ENCODE measurements around the gene SPCS3.
"Not testable (repeated sequence)": the region's sequence is repeated elsewhere in the genome, so short reads cannot be mapped to it uniquely, and the experiment has no call there.

Gene SPCS3

DNA sequence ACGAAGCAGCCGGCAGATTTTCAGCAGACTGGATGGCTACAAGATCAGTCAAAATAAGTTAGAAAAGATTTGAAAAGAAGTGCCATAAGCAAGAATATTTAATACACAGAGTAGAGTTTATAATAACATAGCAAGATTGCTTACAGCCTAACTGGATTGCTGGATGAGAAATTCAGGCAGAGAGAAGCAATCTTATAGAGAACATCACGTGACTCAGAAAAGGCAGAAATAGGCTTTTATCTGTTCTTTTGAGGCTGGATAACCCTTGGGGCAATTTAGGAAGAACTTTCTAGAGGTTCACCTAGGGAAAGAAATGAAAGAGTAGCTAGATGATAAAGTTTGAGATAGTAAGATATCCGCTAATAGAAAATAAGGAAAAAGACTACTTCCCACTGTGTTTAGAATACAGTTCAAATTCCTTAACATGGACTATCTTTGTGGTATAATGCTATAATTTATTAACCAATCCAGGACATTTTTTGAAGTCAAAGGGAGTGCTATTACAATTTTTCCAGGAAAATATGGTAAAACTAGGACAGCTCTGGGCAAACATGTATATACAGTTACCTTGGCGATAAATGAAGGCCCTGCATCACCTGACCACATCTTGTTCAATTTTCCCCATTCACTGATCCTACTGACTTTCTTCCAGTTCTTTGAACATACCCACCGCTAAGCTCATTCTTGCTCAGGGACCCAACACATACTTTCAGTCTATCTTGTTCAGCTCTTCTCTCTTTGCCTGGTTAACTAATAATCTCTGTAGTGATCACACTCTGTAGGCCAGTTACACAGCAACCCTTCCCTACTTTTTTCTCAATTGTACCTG is 12.7 kb upstream of the SPCS3 start:
- DNase-seq (ENCODE audit: low spot score): no peak

DNA sequence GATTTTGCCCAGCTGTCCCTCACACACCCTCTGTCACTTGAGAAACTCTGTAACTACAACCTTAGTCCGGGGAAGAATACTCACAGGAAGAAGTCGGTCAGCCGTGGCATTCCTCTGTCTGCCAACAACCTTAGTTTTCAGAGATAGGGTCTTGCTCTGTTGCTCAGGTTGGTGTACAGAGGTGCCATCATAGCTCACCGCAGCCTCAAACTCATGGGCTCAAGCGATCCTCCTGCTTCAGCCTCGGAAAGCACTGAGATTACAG is 12.2 kb upstream of the SPCS3 start:
- no peak for DNase-seq (ENCODE audit: low spot score)

DNA sequence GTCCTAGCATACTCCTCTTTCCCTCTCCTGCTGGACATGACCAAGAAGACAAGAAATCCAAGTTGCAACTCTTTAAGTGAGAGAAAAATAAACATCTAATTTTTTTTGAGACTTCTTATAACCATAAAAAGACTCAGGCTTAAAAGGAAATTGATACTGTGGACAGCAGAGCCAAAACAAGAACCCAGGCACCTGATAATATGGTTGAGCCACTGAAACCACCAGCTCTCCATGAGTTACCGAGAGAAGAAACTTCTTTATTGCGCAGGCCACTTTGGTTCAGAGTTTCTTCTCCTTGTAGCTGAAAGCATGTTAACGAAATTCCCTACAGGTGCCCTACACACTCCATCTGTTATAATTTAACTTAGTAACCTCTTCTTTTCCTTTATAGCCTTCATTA is 11.3 kb upstream of the SPCS3 start:
- no peak for DNase-seq (ENCODE audit: low spot score)

DNA sequence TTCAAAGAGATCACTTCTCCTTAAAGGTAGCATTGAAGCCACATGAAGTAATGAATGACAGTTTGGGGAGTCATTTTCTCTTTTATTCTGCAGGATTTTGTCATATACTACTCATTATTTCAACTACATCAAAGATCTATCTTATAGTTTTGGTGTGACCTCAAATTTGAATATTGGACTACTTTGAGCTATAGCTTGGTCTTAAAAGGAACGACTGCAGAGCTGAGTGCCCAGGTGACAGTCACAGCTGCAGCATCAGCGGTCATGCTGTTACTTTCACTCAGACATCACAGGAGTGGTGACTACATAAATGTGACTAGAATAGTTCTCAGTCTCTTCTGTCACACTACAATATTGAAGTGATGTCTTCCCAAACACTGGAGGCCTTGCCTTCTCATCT is 10.7 kb upstream of the SPCS3 start:
- no peak for DNase-seq (ENCODE audit: low spot score)

DNA sequence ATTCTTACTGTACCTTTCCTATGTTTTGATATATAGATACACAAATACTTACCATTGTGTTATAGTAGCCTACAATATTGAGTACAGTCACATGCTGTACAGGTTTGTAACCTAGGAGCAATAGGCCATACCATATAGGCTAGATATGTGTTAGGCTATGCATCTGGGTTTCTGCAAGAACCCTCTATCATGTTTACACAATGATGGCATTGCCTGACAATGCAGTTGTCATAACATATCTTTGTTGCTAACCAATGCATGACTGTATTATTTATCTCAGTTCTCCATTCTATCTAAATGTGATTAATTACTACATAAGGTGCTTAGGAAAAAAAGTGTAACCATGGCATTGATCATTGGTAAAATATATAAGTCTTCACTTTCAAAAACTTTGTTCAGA is 10.0 kb upstream of the SPCS3 start:
- DNase-seq (ENCODE audit: low spot score): no peak

DNA sequence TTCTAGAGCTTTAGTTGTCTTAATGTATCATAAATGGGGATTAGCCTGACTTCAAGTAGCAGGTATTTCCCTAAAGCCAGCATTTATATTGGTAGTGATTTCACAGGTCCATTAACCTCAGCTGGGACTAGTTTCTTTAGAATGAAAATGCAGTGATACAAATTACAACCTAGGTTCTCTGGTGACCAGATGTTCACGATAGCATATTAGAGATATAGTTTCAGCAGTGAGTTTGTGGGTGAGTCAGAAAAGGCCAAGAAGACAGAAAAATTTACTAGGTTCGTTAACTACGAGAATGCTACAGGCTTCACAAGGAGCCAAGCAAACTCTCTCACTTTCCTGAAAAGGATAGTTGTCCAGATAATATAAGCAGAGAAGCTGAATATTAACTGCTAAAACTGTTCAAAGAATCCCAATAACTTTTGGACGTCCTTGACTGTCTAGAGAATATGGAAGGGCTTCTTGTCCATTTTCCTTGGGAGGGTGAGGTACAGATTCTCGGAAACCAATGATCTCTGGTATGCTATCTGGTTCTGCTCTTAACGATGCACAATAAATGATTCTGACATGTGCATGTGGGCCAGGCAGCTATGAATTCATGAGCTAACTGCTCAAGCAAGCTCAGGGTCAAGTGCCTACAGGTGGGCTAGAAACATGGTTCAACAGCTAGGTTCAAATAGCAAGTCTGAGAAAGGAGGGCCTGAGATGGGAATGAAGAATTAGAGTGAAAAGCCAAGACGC is 6.0 kb upstream of the SPCS3 start:
- DNase-seq (ENCODE audit: low spot score): no peak

DNA sequence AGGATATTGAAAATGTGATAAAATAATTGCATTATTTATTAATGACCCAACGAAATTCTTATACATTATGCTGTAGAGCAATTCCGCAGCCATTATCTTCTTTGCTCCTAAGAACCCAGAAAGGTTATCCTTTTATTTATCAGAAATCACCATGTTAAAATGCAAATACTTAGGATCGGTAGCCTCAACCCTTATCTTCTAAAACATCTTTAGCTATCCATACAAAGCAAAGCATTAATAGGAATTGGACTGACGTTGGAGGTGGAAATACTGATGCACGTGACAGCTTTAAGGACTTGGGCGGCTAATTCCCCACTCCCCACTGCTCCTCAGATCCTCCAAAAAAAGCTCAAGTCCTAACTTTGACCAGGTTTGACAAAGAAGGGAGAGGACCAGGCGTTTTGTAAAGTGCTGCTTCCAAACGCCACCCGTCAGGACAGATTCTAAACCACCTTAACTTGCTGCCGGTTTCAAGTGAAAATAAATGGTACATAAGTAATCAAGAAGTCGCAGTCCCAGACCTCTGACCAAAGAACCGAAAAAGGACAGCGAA is 539 bp upstream of the SPCS3 start:
- no peak for DNase-seq (ENCODE audit: low spot score)

DNA sequence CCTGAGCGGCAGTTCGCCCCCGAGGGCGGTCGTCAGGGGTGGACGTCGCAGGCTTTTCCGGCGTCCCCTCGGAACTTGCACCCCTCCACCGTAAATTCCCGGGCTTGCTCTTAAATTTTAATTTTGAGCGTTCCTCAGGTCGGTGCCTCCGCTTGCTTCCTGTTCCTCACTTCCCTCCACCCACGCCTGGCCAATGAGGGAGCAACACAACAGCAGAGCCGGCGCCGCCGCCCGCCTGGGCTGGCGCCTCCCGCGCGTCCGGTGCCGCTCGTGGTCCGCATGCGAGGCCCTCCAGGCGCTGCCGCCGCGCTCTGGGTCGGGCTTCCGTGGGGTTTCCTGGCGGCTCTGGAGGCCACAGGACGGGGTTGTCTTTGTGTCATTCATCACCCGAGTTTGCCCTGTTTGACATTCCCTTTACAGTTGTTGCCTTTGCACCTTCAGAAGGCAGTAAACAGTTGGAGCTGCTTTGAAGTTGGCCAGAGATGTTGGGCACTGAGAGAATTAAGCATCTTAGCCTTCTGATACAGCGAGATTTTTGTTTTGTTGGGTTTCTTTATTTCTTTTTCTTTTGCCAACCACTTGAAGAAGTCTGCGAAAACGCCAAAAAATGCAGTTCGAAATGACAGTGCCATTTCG is 692 bp downstream of the SPCS3 start:
- peak; percentile 80 for DNase-seq (ENCODE audit: low spot score)

DNA sequence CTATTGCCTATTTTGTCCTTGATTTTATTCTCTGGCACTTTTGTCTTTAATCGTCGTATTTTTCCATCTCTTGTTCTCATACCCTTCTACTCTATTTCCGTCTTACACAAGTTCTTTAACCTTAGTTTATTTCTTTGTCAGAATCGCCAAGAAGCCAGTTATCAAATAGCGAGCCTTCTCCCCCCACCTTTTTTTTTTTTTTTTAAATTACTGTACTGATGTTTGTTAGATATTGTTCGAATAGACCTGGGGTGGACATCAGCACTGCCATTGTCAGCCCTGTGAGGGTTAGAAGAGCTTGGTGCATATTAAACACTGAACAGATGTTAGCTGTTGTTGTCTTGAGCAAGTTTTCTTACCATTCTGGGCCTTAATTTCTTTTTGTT is 1.2 kb downstream of the SPCS3 start:
- no peak for DNase-seq (ENCODE audit: low spot score)

DNA sequence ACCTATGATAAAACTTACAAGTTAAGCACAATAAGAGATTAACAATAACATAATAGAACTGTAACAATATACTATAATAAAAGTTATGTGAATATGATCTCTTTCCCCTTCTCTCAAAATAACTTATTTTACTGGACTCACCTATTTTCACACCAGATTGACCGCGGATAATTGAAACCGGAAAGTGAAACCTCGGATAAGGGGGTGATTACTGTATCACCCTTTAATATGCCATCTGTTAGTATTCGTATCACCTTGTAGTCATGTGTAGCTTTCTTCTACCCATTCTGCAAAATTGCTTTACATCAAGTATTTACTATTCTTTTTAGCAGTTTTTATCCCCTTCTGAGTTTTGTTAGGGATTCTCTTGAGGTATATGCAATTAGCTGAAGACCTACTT is 1.8 kb downstream of the SPCS3 start:
- DNase-seq (ENCODE audit: low spot score): no peak

DNA sequence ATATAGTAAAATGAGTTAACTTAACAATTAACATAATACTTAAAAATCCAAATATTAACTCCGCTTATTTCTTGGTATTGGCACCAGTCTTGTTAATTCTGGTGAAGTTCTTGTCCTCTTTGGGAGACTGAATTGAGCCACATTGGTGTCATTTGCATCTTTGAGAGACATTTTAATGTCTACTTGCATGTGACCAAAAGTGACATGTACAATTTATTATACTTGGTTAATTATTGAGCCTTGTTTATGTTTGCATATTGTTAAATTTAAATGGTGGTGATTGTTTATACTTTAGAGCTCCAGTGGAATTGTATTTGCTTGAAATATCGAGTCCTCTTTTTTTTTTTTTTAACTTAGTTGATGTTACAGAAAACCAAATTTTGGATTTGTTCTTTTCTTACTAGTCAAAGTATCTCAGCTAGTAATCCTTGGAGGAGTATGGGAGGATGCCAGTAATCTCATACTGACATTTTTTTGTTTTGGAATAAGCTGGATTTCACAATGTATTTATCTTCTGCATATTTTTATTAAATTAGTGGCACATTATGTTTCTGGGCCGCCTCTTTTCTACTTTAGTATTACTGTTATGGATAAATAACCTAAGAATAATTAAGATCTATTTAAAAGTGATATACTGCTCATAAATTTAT is 3.9 kb downstream of the SPCS3 start:
- DNase-seq (ENCODE audit: low spot score): no peak

DNA sequence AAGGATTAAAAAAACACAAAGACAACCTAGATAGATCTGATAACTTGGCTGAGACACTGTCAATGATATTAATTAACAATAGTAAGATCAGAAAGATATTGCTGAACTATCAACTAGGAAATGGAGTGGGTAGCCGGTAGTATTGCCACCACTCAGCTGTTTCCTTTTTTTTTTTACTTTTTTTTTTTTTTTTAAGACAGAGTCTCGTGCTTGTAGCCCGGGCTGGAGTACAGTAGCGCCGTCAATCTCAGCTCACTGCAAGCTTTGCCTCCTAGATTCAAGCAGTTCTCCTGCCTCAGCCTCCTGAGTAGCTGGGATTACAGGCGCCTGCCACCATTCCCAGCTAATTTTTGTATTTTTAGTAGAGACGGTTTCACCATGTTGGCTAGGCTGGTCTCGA is 5.1 kb downstream of the SPCS3 start:
- not testable (repeated sequence) for DNase-seq (ENCODE audit: low spot score)

DNA sequence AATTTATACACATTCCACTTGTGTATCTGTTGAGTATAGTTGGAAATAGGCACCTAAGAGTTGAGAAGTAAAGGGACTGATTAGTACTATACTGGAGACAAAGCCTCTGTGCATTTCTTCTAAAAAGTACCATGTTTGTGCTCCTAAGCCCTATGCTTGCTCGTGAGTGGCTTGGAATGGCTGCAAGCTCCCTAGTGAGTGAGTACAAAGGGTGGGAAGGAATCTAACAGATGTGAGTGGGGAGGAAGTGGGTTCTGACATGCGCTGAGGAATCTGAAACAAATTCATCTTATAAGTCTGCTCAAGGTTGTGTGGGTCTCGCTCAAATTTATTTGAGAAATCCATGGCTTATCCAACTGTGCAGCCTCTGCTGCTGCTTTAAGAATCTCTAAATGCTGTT is 13.3 kb downstream of the SPCS3 start:
- DNase-seq (ENCODE audit: low spot score): no peak

DNA sequence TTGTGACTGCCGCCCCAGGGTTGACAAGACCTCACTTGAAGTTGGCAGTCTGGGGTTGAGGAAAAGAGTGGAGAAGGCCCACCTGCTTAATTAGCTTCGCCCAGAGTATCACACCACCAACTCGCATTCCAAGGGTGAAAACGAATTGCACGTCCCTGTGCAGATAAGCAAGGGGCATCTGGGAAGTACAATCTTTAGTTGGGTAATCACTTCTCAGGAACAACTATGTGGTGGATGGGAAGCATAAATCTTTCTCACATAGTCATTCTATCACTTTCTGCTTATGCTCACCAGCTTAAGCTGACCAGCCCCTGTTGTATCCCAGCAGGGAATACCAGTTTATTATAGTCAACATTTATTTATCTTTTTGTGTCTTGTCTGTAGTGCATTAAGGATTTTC is 14.3 kb downstream of the SPCS3 start:
- DNase-seq (ENCODE audit: low spot score): no peak

DNA sequence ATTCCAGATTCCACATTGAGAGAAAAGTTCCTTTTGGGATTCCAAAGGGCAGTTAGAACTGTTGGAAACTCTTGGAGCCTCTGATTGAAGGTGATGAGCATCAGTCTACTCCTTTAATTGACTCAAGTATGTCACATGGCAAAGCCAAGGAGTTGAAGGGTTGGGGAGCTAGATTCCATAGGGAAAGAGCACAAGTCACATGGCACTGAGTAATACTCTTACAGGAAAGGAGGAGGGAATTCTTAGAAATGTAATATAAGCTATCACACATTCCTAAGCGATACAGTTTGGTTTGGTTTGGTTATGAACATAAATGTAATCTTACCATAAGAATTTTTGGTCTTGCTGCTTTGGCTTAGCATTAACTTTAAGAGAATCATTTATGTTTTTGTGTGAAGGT is 15.7 kb downstream of the SPCS3 start:
- DNase-seq (ENCODE audit: low spot score): no peak

DNA sequence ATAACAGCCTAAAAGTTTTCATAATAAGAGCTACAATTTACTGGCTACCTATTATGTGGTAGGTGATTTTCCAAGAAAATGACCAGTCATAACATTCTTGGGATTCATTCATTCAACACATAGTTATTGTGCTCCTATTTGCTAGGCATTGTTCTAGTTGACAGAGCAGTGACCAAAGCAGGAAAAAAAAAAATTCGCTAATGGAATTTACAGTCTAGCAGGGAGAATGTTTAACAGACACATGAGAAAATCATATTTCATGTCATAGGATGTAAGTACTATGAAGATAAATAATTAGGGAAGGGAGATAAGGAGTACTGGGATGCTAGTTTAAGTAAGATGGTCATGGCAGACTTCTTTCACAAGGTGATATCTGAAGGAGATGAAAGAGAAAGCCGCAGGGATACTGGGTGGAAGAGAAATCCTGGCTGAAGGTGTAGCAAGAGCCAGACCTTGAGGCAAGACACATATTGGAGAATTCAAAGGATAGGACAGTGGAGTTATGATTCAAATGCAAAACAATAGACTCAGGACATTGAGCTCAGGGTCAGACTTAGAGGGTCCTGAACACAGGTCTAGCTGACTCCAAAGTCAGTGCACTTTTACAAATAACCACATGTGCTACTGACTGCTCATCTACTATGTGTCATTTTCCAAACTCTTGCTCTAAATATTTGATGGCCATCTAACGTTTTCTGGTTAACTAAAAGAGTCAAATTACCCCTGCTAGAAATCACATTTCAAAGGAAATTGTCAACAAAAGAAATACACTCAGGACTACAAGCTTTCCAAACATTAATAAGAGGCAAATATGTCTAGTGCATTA is 20.4 kb downstream of the SPCS3 start:
- no peak for DNase-seq (ENCODE audit: low spot score)

DNA sequence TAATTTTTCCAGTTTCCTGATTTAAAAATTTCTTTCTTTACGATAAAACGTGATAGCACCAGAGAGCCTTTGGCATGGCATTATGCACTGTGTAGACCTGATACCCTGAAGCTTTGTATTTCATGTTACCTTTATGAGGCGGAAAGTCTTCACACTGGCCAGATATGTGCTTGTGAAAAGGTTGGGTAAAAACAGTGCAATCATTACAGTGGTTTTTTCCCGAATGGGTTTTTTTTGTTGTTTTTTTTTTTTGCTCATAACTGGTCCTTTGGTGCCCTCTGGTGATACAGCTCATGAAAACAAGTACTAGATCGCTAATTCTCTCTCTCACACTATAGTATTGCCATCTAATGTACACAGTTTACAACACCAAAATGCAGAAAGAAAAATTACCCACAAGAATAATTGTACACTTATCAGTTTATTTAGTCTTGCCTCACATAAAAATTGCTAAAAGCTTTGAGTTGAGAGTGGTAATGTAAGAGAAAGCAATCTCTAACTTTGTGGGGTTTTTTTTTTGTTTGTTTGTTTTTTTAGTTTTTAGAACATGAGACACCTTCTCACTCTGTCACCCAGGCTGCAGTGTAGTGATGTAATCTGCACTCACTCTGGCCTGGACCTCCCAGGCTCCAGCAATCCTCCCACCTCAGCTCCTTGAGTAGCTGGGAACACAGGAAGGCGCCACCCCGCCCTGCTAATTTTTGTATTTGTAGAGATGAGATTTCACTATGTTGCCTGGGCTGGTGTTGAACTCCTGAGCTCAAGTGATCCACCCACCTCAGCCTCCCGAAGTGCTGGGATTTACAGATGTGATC is 21.3 kb downstream of the SPCS3 start:
- DNase-seq (ENCODE audit: low spot score): peak; percentile 55

DNA sequence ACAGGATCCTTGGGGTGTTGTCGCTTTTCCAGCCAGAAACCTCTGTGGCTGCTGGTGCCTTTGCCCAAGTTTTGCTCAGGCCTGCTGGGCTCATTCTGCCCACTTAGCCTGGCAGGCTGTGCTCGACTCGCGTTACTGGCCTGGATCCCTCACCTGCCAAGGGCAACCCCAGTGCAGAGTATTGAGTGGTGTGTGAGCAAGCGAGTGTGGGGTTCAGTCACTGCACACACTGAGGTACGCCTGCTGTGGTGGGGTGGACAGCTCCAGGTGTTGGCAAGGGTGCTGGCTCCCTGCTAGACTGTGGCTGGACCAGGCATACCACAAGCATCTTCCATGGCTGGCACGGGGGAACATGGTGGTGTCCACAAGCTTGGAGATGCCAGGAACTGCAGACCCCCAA is 22.6 kb downstream of the SPCS3 start:
- DNase-seq (ENCODE audit: low spot score): no peak

DNA sequence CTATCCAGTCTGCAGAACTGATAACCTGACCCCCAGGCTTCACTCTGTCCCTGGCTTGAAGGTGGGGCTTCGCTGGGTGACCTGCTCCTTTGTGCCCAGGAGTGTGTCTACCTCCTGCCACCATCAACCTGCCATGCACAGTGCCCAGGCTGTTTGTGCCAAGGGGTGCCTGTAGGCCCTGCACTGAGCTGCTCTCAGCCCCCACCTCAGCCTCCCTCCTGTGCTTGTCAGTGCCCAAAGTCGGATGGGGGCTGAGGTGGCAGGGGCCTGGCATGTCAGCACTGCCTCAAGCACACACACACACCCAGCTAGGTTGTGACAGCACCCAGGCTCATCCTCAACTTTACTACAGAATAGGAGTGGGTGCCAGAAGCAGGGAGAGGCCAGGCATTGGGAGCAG is 23.5 kb downstream of the SPCS3 start:
- DNase-seq (ENCODE audit: low spot score): no peak

DNA sequence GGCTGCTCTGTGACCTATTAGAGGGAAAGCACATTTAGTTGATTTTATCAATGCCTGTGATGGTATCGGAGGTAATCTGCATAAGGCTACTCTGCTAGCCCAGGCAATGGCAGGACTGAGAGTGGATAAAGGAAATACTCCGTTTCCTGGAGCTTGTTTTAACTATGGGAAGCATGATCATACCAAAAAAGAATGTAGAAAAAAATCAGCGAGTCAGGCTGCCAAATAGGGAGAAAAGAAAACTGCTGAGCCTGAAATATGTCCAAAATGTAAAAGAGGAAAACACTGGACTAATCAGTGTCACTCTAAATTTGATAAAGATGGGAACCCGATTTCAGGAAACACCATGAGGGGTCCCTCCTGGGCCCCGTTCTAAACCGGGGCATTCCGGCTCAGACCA is 25.6 kb downstream of the SPCS3 start:
- not testable (repeated sequence) for DNase-seq (ENCODE audit: low spot score)

DNA sequence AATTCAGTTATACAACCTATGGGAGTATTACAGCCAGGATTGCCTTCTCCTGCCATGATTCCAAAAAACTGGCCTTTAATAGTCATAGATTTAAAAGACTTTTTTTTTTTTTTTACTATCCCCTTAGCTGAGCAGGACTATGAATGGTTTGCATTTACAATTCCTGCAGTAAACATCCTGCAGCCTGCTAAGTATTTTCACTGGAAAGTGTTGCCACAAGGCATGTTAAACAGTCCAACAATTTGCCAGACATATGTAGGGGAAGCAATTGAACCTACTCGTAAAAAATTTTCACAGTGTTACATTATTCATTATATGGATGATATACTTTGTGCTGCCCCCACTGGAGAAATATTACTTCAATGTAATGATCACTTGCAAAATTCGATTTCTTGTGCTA is 27.1 kb downstream of the SPCS3 start:
- DNase-seq (ENCODE audit: low spot score): not testable (repeated sequence)
